ENCODE measurements around the gene RNF141.

DNA sequence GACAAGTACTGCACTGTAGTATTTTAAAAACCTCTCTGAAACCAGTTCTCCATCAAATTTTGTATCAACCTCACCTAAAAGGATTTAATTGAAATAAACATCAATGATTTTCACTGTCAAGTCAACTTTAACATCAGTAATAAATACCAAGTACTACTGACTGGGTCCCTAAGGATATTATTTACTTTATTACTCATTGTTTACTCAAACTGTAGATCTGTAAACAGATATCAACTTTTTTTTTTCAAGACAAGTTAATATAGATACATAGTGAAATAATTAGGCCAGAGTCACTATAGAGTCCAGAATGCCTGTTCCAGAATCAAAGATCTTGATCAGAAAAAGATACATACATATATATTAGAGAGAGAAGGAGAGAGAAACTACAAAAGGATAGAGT is 1.6 kb downstream of the RNF141 start:
- TF ChIP-seq, protein P1, sequence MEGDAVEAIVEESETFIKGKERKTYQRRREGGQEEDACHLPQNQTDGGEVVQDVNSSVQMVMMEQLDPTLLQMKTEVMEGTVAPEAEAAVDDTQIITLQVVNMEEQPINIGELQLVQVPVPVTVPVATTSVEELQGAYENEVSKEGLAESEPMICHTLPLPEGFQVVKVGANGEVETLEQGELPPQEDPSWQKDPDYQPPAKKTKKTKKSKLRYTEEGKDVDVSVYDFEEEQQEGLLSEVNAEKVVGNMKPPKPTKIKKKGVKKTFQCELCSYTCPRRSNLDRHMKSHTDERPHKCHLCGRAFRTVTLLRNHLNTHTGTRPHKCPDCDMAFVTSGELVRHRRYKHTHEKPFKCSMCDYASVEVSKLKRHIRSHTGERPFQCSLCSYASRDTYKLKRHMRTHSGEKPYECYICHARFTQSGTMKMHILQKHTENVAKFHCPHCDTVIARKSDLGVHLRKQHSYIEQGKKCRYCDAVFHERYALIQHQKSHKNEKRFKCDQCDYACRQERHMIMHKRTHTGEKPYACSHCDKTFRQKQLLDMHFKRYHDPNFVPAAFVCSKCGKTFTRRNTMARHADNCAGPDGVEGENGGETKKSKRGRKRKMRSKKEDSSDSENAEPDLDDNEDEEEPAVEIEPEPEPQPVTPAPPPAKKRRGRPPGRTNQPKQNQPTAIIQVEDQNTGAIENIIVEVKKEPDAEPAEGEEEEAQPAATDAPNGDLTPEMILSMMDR (IDR thresholded peaks at IDR 0.05) = no peak
- no peak for TF ChIP-seq POLR2A (IDR thresholded peaks at IDR 0.05)
